ENCODE results near the gene HIVEP3. TPM values are rescaled to one million over a fixed set of nuclear protein-coding genes. Genes with fewer than 3 reads are reported as not detected.

Gene HIVEP3
- total RNA-seq, 1 donor = 1.2 TPM

- no peak for DNase-seq (ENCODE audit: low read depth)
- TF ChIP-seq CTCF (IDR thresholded peaks at IDR 0.05; ENCODE audit: insufficient read depth, low read length) = no peak
- no peak overlapping the region for H3K4me3 ChIP-seq (ENCODE audit: low read depth, low read length)
These were observed 378.7 kb downstream of the HIVEP3 start for GRCh38 chr1:41539999-41540398.

- no peak overlapping the region for H3K4me3 ChIP-seq (ENCODE audit: low read depth, low read length)
- TF ChIP-seq CTCF (IDR thresholded peaks at IDR 0.05; ENCODE audit: insufficient read depth, low read length) = no peak
- DNase-seq (ENCODE audit: low read depth) = no peak
These were observed 379.3 kb downstream of the HIVEP3 start for GRCh38 chr1:41539418-41539805.

- TF ChIP-seq CTCF (IDR thresholded peaks at IDR 0.05; ENCODE audit: insufficient read depth, low read length) = no peak
These were observed 379.8 kb downstream of the HIVEP3 start for GRCh38 chr1:41538741-41539417.

GRCh38 chr1:41537788-41538351, 380.9 kb downstream of the HIVEP3 start:
- no peak overlapping the region for H3K4me3 ChIP-seq (ENCODE audit: low read depth, low read length)
- TF ChIP-seq CTCF (IDR thresholded peaks at IDR 0.05; ENCODE audit: insufficient read depth, low read length) = no peak
- peak; percentile 87 for DNase-seq (ENCODE audit: low read depth)

More at GRCh38 chr1:41538741-41539417, 379.8 kb downstream of the HIVEP3 start:
- H3K4me3 ChIP-seq (ENCODE audit: low read depth, low read length) = no peak overlapping the region
- no peak for DNase-seq (ENCODE audit: low read depth)

DNA sequence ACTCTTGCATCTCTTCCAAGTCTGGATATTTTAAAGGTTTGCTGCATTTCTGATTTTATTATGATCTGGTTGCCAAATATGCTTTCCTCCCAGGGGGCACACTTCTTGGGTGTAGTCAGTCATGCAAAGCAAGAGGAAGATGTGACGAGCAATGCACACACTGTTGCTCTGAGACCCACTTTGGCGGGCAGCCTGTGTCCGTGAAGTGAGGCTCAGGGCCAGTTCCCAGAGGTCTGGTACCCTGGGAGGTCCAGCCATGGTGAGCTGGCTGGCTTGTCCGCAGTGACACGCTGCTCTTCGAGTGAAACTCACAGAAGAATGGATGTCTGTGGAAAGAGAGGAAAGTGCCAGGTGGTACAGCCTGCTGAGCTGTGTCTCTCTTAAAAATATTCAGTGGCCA, 381.5 kb downstream of the HIVEP3 start:
- TF ChIP-seq CTCF (IDR thresholded peaks at IDR 0.05; ENCODE audit: insufficient read depth, low read length) = no peak
- DNase-seq (ENCODE audit: low read depth) = peak; percentile 83
- no peak overlapping the region for H3K4me3 ChIP-seq (ENCODE audit: low read depth, low read length)

DNA sequence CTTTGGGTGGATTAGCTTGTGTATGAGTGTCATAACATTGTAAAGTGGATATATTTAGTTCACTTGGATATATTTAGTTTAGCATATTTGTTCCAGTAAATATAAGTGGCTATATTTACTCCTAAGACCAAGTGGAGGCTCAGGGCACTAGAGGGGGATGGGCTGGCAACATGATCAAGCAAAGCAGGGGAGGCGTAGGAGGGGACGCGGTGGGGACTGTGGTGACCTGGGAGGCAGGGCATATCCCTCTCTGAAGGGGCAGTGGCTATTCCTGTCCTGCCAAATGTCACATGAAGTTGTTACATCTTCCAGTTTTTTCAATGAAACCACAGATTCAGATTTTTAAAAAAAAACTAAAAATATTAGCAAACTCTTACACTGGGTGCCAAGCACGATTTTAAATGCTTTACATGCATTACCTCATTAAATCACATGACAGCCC, 382.3 kb downstream of the HIVEP3 start:
- DNase-seq (ENCODE audit: low read depth) = no peak
- TF ChIP-seq CTCF (IDR thresholded peaks at IDR 0.05; ENCODE audit: insufficient read depth, low read length) = no peak
- no peak overlapping the region for H3K4me3 ChIP-seq (ENCODE audit: low read depth, low read length)

Measured in fibroblast of the aortic adventitia (primary cell).